Effector memory CD4-positive, alpha-beta T cell (primary cell): ENCODE results near the gene NAE1.

Source experiments
- DNase-seq, 3 donors: peaks; one replicate each; pipeline ENCODE4 v3.0.0-alpha.2; 2020
- H3K27ac ChIP-seq: 2 replicates; pipeline ENCODE4 v1.7.0; 2013; ENCODE audit warnings: mild to moderate bottlenecking, low read length, moderate library complexity; ENCODE audit not compliant: insufficient read depth, poor library complexity, severe bottlenecking
- H3K27me3 ChIP-seq: replicated peaks from 2 replicates; pipeline ENCODE4 v1.7.0; 2013; ENCODE audit warnings: mild to moderate bottlenecking, low read length; ENCODE audit not compliant: insufficient read depth, control insufficient read depth, poor library complexity, severe bottlenecking
- H3K36me3 ChIP-seq: 2 replicates; pipeline ENCODE4 v1.7.0; 2013; ENCODE audit warnings: mild to moderate bottlenecking, low read length, moderate library complexity; ENCODE audit not compliant: control insufficient read depth, insufficient read depth
- H3K4me1 ChIP-seq: 2 replicates; pipeline ENCODE4 v1.7.0; 2013; ENCODE audit warnings: low read length, mild to moderate bottlenecking; ENCODE audit not compliant: control insufficient read depth, insufficient read depth, poor library complexity, severe bottlenecking
- H3K4me3 ChIP-seq: 2 replicates; pipeline ENCODE4 v1.7.0; 2013; ENCODE audit warnings: low read length, low read depth, mild to moderate bottlenecking; ENCODE audit not compliant: insufficient read depth, poor library complexity, severe bottlenecking
- H3K9me3 ChIP-seq: 2 replicates; pipeline ENCODE4 v1.7.0; 2013; ENCODE audit warnings: mild to moderate bottlenecking, low read length, moderate library complexity; ENCODE audit not compliant: control insufficient read depth

NAE1 gene

DNA sequence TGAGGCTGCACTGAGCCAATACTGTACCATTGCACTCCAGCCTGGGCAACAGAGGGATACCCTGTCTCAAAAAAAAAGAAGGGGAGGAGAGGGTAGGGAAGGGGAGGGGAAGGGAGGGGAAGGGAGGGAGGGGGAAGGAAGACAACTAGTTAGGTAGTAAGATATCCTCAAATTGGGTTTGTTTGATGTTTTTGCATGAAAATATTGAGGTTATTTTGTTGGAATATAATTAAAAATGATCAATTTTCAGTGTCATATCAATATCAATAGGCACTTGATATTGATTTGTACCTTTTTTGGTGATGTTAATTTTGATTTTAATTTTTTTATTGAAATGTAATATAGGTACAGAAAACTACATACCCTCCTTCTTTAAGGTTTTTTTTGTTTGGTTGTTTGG lies 32.9 kb upstream of the NAE1 start:
- Histone ChIP-seq H3K27ac (no peak overlapping the region), H3K4me1 (no peaks in the 10 kb centered on the region), H3K4me3 (no peak overlapping the region), H3K9me3 (no peaks in the 10 kb centered on the region), H3K27me3 (no peaks in the 10 kb centered on the region), H3K36me3 (no peaks in the 10 kb centered on the region)
- DNase-seq = no peak

DNA sequence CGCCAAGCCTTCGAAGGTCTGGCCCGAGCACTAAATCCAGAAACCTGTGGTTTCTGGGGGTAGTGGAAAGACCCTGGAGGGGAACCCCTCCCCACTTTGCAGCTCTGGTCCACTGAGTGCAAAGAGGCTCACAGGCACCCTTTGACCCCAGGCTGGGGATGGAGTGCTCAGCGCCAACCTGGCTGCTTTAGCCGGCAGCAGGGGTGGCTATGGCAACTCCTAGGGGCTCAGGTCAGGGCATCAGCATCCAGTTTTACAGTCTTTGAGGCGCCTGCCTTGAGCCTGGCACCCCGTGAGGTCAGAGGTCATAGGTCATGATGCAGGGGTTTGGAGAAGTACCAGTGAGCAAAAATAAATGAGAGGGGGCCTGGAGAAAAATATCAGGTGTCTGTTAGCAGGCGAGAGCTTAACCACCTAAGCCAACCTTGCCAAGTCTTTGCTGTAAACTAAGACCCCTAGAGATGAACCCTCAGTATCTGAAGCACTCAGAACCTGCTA lies 31.3 kb upstream of the NAE1 start:
- no peak for DNase-seq
- H3K36me3 ChIP-seq = no peaks in the 10 kb centered on the region
- H3K27me3 ChIP-seq = no peaks in the 10 kb centered on the region
- H3K4me1 ChIP-seq = no peaks in the 10 kb centered on the region
- no peak overlapping the region for H3K4me3 ChIP-seq
- no peak overlapping the region for H3K27ac ChIP-seq
- H3K9me3 ChIP-seq = no peaks in the 10 kb centered on the region

DNA sequence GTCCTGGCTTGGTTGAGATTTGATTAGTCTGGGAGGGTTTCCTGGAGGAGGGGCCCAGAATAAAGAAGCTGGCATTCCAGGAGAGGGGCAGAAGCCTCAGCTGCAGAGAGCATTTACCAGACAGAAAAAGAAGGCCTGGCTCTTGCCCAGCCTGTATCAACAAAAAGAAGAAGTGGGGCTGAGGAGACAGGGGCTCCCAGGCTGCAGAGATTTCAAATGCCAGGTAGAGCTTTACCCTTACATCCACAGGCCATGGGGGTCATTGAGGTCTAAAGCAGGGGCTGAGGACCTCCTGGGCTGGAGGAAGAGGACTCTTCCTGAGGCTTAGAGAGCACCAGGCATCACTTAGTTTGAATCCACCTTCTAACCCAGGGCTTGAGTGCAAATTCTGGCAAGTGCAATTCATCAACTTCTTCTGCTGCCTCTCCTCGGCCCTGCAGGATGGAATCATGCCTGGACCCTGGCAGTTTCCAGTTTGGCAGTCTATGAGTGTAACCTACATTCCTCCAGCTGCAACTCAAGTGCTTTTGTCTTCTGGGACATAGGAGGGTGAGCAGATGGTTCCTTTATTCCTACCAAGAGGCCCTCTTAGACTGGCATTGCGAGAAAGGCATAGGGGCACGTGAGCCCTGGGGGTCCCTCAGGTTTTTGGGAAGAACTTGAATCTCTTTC lies 28.8 kb upstream of the NAE1 start:
- H3K36me3 ChIP-seq = no peaks in the 10 kb centered on the region
- H3K4me3 ChIP-seq = no peak overlapping the region
- no peaks in the 10 kb centered on the region for H3K27me3 ChIP-seq
- no peaks in the 10 kb centered on the region for H3K9me3 ChIP-seq
- no peak overlapping the region for H3K27ac ChIP-seq
- no peak for DNase-seq
- H3K4me1 ChIP-seq = no peaks in the 10 kb centered on the region

DNA sequence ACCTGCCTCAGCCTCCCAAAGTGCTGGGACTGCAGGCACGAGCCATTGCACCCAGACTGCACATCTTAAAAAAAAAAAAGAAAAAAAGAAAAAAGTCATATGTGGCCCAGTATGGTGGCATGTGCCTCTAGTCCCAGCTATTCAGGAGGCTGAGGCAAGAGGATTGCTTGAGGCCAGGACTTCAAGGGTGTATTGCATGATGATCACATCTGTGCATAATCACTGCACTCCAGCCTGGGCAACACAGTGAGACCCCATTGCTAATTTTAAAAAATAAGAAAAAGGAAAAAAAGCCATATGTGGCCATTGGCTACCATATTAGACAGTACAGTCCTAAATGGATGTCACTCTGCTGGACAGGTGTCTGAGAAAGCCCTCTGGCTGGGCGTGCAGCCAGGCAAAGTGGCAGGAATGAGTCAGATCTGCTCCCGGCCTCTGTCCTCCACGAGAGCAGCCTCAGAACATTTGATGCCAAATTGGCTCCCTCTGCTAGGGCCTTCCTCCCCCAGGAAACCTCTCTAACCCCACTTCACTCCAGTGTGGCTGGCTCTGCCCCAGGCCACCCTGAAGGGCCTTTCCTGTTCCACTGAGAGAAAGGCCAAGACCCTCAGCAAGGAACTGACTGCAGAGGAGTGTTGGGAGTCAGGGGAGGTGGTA lies 28.1 kb upstream of the NAE1 start:
- H3K27ac ChIP-seq = no peak overlapping the region

DNA sequence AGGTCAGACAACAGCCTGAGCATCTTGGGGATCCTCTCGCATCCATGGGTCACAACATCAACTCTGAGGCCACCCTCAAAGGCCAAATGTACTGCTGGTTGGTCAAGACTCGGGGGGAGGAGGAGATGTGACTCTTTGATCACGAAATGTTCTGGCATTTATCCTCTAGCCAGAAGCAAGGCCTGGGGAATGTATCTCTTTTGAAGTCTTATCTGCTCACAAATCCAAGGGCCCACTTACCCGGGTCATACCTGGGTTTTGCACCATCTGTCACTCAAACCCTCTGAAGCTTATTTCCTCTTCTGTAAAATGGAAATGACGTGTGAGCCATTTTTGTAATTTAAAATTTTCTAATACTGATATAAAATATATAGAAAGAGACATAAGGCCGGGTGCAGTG lies 26.7 kb upstream of the NAE1 start:
- Histone ChIP-seq H3K4me3 (no peak overlapping the region), H3K36me3 (no peaks in the 10 kb centered on the region), H3K4me1 (no peaks in the 10 kb centered on the region), H3K9me3 (no peaks in the 10 kb centered on the region), H3K27me3 (no peaks in the 10 kb centered on the region), H3K27ac (no peak overlapping the region)
- DNase-seq = no peak

More for the DNA sequence above, 28.1 kb upstream of the NAE1 start:
- no peak for DNase-seq
- Histone ChIP-seq H3K9me3 (no peaks in the 10 kb centered on the region), H3K4me3 (no peak overlapping the region), H3K4me1 (no peaks in the 10 kb centered on the region), H3K36me3 (no peaks in the 10 kb centered on the region), H3K27me3 (no peaks in the 10 kb centered on the region)

DNA sequence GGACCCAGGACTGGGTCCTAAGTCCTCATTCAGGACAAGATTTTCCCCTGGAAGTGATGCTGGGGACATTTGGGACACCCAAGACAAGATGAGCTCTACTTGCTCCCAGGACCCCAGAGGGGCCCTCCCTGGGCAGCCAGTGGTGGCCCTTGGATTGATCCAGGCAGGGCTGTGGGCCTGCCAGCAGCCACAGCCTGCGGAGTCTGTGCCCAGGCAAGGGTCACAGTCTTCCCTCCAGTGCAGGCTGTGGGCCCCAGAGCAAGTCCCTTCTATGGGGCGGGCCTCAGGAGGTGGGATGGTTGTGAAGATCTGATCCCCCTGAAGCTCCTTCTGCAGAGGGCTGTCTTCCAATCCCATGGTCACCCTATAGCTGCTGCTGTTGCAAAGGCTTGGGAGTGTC lies 26.0 kb upstream of the NAE1 start:
- Histone ChIP-seq H3K27ac (no peak overlapping the region), H3K36me3 (no peaks in the 10 kb centered on the region), H3K4me1 (no peaks in the 10 kb centered on the region), H3K27me3 (no peaks in the 10 kb centered on the region), H3K4me3 (no peak overlapping the region), H3K9me3 (no peaks in the 10 kb centered on the region)
- DNase-seq = no peak

DNA sequence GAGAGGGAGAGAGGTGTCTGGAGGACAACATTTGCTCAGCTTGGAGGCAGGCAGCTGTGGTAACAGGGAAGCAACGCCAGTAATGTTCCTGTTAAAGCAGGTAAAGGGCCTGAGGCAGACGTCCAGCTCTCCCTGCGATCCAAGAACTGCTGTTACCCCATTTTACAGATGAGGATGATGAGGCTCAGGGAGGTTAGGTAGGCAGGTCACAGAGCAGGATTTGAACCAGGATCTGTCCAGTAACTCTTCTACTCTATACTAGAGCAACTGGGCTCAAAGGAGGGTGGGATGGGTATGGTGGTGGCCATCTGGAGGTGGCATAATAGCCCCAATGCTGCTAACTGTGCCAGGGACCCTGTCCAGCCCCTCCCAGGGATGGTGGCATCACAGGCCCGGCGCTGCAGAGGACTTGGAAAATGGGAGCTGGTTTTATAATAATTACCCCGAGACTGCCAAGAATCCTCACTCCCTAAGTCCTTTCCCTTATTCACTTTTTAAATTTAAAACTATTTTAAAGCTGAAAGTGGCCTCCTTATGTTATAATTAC lies 25.5 kb upstream of the NAE1 start:
- DNase-seq = no peak
- H3K9me3 ChIP-seq = no peaks in the 10 kb centered on the region
- no peak overlapping the region for H3K27ac ChIP-seq
- H3K4me1 ChIP-seq = no peaks in the 10 kb centered on the region
- H3K27me3 ChIP-seq = no peaks in the 10 kb centered on the region
- no peaks in the 10 kb centered on the region for H3K36me3 ChIP-seq
- H3K4me3 ChIP-seq = no peak overlapping the region

DNA sequence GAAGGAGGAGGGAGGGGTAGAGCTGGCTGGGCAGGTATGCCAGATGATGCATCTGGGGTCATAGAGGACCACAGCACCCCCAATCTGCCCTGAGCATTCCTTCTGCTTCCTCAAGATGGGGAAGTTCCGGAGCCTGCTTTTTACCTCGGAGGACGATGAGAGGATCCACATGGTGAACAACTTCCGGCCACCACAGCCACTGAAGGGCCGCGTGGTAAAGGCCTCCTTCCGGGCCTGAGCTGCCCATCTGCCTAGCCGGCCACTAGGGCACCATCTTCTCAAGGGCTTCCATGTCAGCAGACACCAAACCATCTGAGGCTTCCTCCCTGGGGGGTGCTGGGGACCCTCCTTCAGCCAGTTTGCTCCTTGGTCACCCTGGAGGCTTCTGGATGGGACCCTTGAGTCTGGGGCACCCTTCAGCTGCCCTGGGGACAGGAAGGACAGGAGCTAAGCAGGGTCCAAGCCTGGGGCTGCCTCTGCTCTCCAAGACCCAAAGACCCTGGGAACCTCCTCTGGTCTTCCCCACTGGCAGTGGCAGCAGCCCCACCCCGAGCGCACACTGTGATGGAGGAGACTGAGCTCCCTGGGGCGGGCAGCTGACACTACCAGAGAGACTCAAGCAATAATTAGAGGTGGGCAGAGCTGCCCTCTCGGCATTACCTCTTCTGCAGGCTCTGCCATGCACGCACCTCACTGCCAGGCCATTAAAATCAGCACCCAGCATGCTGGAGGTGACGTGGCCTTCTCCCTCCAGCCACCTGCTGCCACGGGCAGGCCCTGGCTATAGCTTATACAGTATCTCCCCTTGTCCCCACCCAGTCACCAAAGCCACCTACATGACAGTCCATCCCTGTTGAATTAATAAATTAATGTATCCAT lies 22.7 kb upstream of the NAE1 start:
- Histone ChIP-seq H3K27me3 (no peaks in the 10 kb centered on the region), H3K9me3 (no peaks in the 10 kb centered on the region), H3K27ac (no peak overlapping the region), H3K4me3 (no peak overlapping the region), H3K36me3 (no peaks in the 10 kb centered on the region), H3K4me1 (no peaks in the 10 kb centered on the region)
- no peak for DNase-seq

DNA sequence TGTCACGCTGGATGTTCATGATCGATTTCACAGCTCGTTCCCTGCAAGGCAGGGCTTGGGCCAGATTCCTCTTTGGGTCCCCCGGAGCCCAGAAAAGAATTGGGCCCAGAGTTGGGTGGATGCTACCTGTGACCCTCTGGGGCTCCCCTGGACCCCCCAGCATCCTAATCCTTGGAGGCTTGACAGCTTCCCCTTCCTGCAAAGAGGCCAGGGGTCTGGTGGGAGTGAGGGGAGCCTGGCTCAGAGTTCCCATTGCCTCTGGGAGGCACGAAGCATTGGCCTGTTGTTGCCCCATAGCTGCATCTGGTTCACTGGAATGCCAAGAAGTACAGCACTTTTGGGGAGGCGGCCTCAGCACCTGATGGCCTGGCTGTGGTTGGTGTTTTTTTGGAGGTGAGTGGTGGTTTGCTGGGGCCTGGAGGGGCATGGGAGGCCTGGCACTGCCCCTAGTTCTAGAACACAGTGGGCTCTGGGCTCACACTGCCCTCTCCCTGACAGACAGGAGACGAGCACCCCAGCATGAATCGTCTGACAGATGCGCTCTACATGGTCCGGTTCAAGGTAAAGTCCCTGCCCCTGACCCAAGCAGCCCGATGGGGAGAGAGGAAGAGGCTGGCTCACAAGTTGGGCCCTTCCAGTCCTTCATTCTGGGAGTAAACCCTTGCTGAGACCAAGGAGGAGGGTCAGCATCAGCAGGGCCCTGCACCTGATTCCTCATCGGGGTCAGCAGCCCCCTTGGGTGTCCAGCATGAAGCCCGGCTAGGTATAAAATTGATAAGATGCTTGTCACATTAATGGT lies 20.6 kb upstream of the NAE1 start:
- no peak for DNase-seq
- Histone ChIP-seq H3K27me3 (peaks cover 3% of the 10 kb centered on the region), H3K9me3 (no peaks in the 10 kb centered on the region), H3K27ac (no peak overlapping the region), H3K4me3 (no peak overlapping the region), H3K36me3 (no peaks in the 10 kb centered on the region), H3K4me1 (no peaks in the 10 kb centered on the region)
